Measurements from ENCODE around the gene TOR3A.

The TOR3A gene

DNA sequence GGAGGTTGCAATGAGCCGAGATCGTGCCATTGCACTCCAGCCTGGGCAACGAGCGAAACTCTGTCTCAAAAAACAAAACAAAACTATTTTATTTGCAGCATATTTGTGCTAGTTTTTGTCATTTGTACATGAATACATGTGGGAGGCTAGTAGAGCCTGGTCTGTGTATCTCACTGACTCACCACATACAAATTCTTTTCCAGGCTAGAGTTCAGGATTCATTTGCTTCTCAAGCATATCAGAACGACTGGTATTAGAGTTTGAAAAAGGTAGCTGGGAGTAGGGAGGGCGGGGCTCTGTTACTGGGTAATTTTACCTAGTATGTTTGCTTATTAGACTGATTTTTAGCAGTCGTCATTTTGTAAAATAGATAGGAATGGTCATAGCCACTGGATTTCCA lies 4.5 kb upstream of the TOR3A start:
- no peak for DNase-seq

DNA sequence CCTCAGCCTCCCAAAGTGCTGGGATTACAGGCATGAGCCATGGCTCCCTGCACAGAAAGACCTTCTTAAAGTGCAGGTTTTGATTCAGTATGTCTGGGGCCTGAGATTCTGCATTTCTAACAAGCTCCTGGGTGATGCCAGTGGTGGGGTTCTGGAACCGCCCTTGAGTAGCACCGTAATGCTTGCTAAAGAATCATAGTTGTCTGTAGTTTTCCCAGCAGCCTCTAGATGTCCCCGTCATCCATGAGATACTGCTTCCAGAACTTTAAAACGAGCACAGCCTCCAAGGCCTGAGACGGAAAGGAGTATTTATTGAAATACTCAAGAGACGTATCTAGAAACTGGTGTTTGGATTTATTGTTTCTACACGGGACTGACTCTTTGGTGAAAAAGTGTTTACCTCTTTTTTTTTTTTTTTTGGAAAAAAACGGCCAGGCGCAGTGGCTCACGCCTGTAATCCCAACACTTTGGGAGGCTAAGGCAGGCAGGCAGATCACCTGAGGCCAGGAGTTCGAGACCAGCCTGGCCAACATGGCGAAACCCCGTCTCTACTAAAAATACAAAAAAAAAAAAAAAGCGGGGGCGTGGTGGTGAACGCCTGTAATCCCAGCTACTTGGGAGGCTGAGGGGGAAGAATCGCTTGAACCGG lies 2.6 kb upstream of the TOR3A start:
- peak; percentile 91 to 97 for DNase-seq

DNA sequence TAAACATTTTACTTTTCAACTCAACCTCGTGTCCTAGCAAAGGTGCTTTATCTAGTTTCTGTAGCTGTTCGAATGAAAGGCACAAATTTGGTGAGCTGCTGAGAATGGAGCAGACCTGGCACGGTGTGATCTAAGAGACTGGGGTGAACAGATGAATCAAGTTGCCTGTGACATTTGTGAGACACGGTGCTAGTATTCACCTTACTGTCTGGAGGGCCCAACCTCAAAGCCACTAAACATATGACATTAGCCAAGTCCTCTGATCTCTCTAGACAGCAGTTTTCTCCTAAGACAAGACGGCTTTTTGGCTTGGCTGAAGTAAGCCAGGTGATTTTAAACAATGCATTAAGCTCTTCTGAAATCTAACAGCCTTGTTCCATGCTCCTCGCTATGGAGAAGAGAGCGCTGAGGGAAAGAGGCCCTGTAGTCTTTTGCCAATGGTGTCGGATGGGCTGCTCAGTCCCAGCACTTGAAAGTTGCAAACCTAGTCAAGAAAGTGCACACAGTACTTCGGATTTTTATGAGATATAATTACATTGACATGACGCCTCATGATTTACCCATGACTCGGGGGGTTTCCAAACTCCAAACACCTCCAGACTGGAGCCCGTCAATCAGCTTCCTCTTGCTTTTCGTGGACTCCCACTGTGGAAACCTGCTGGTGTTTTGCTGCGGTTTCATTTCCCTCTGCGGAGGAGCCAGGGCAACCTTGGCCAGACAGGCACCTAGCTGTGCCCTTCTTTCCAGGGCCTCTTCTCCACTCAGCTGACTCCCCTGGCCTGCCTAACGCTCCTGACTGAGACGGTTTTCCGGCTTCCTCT lies 794 bp upstream of the TOR3A start:
- peak in 1 of 2 experiments; percentile 65 for DNase-seq

DNA sequence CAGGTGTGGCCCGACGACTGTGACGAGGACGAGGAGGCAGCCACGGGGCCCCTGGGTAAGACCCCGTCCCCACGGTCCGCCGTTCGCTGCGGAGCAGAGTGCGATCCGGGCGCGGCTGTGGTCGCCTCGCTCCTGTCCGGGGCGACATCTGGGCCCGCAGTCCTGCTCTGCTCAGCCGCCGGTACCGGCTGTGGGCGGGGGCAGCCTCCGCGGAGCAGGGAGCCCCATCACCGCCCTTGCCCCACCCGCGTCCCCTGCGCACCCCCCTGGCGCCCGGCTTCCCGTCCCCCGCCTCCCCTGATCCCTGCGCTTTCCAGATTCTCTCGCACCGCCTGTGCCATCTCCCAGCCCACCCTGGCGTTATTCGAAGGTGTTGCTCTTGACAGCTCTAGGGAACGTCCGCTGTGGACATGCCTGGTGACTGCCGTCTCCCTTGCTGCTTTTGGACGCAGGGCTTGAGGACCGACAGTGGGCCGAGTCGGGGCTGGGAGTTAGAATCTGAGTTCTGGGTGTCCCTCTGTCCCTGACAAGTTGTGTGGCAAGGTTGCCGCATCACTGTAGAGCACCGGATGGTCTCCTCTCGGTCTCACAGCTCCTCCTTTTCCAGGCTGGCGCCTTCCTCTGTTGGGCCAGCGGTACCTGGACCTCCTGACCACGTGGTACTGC lies 596 bp downstream of the TOR3A start:
- peak; percentile 73 to 96 for DNase-seq

DNA sequence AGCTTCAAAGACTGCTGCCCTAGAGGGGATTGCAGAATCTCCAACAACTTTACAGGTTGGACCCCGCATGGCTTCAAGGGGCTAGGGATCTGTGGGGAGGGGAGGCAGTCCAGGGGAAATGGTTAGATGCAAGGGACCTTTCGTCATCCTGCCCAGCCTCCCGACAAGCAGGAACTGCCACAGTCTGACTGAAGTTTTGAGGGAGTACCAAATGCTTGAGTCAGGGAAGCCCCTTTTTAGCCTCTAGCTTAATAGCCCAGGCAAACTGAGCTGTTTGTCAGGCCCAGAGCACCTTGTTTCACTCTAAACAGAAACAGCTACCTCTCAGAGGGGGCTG lies 1.1 kb downstream of the TOR3A start:
- DNase-seq: no peak

DNA sequence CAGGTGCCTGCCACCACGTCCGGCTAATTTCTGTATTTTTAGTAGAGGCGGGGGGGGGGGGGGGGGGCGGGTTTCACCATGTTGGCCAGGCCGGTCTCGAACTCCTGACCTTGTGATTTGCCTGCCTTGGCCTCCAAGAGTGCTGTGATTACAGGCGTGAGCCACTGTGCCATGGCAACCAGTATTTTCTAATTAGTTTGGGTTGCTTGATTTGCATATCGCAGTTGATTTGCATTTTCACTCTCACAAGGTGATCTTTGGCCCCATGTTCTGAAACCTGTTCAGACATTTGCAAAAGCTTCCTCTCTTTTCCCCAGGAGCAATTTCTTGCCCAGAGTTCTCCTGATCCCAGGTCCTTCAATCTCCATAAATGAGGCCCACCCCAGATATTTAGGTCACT lies 1.7 kb downstream of the TOR3A start:
- peak; percentile 99 to 100 for DNase-seq

DNA sequence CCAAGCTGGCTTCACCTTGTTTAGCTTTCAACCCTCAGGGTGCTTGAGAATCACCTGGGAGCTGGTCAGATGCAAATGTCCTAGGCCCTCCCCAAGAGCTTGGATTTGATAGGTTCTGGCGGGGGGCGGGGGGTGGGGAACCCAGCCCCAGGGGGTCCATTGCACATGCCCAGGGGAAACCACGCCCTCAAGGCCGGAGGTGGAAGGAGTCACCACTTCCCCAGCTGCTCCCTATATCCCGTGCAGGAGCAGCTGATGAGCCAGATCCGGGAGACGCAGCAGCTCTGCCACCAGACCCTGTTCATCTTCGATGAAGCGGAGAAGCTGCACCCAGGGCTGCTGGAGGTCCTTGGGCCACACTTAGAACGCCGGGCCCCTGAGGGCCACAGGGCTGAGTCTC lies 5.8 kb downstream of the TOR3A start:
- DNase-seq: peak; percentile 99 to 100

DNA sequence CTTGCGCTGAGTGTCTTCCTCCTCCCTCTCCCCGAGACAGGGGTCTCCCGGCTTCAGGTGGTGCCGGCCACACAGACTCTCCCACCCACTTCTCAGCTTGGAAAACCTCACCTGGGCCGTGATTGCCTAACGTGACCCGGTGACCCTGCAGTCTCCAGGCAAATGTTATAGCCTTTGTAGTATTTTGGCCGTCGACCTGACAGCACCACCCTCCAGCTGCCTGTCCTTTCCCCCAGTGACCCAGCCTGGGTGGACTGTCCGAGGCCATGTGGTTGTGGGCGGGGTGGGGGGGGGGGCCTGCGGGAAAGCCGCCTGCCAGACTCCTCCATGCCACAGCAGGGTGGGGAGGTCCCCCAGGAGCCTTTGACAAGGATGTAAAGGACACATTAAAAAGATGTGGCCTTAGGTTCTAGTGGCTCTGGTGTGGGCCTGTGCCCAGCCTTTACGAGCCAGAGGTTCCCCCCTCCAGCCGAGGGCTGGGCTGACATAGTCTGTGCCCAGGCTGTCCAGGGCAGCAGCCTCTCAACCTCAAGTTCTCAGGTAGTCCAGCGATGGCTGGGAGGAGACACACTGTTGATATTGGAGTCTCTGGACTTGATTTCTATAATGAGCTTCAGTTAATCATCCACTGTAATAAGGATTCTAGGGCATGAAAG lies 8.1 kb downstream of the TOR3A start:
- no peak for DNase-seq

DNA sequence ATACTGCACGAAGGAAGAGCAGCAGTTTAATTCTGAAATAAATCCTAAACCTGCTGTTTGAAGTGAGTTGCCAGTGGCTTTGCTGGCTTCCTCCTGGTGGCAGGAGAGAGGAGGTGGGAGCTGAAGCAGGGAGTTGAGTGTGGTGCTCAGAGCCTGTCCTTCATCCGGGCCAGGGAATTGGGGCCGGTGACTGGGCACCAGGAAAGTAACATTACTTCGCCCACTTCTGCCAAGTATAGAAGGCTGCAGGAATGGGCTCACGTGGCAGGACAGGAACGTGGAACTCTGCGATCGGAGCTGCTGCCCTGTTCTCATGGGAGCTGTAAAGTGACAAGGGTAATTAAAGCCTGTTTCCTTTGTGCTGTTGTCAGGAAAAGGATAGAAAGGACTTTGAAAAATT lies 8.7 kb downstream of the TOR3A start:
- no peak for DNase-seq

DNA sequence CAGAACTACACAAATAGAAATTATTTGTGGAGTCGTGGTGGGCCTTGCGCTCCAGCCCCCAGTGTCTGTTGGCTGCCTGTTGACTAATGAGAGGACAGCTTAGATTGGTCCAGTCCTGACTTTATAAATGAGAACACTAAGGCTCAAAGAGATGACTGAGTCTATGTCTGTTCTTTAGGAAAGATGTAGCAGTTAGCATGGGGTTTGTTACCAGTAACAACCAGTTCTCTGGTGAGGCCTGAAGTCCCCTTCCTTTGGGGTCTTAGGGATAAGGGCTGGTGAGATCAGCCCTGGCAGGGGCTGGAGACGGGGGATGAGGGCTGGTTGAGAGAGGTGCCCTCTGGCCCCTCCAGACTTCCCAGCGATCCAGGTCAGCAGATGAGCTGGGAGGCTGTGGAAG lies 9.1 kb downstream of the TOR3A start:
- DNase-seq: no peak

DNA sequence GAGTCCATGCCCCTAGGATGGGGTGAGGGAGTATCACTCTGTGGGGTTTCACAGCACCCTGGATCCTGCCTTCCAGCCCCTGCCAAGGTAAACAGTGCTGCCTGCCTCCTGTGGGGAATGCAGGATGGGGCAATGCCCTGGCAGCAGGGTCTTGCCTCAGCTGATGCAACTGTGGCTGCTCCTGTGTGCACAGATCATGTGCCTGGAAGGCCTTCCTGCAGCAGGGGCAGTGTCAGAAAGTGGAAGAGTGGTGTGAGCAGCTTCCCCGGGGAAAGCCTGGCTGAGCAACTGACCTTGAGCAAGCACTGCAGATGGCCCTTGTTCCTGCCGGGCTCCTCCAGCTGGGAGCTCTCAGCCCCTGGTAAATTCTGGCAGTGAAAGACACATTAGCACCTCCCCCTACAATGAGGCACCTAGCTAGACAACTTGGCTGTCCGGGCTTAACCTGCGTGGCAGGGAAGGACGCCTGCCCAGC lies 9.9 kb downstream of the TOR3A start:
- DNase-seq: no peak

DNA sequence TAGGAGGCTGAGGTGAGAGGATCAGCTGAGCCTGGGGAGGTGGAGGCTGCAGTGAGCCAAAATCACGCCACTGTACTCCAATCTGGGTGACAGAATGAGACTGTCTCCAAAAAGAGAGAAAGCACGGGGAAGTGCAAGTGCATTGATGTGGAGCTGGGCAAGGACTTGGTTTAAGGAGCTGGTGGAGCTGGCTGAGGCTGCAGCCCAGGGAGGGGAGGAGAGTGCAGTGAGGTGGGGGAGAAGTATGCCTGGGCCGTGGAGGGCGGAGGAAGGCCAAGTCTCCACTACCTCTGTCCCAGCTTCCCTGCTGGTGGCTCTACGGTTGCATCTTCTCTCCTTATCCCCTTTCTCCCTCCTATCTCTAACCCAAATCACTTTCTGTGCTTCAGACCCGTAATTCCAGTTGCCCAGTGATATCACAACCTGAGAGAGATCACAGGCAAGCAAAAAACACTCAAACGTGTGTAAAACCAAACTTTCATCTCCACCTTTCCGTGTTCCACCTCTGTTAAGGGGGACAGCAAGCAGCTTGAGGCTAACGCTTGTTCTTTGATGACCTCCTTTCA lies 11.1 kb downstream of the TOR3A start:
- DNase-seq: no peak

DNA sequence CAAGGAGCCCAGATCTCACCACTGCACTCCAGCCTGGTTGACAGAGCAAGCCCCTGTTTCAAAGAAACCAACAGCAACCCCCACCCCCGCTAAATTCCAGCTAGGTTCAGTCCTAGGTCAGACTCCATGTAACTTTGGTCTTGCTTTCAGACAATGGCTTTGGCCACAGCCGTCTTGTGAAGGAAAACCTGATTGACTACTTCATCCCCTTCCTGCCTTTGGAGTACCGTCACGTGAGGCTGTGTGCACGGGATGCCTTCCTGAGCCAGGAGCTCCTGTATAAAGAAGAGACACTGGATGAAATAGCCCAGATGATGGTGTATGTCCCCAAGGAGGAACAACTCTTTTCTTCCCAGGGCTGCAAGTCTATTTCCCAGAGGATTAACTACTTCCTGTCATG lies 12.9 kb downstream of the TOR3A start:
- DNase-seq: no peak

DNA sequence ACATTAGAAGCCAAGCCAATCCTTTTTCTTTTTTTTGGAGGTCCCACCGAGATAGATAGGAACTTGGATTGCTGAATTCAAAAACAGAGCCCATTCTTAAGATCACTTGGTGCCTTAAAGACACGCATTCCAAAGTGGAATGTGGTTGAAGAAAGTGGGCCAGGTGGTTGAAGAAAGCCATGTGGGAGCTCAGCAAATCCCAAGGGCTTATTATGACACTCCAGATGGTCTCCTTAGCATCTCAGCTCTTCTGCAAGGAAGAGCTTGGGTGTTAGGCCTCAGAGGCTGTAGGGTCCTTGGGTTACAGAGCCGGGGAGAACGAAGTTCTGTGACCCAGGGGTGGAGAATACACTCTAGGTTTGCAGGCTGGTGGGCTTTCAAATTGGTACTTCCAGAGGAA lies 13.5 kb downstream of the TOR3A start:
- DNase-seq: no peak

DNA sequence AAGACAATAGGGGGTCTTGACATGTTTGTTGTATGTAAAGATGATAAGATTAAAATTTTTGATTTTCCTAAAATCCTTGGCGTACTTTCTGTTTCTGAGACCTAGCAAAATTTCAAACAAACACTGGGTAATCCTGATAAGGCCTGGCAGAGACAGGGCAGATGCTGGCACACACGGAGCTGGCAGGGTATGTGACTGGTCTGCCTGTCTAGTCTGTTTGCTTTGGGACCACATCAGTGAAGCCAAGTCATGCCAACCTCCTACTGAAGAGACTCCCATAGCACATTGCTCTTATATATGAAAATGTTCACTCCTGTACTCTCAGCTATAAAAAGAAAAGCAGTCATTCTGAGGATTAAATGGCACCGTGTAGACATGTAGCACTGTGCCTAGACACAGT lies 14.1 kb downstream of the TOR3A start:
- no peak for DNase-seq

DNA sequence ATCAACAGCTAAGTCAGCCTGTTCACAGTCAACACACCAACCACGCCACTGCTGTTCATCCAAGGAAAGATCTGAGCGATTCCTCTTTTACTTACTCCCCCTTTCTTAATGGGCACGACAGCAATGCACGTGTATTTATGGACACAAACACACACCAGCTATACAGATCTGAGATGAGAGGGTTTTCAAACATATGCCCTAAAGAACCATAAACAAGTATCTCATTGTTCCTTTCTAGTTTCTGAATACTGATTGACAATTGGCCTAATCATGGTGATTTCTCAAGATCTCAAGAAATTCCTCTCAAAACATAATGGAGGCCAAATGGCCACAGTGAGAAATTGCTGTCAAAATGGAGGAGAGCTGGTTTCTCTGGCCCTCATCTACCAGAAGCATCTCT lies 18.0 kb downstream of the TOR3A start:
- DNase-seq: no peak

DNA sequence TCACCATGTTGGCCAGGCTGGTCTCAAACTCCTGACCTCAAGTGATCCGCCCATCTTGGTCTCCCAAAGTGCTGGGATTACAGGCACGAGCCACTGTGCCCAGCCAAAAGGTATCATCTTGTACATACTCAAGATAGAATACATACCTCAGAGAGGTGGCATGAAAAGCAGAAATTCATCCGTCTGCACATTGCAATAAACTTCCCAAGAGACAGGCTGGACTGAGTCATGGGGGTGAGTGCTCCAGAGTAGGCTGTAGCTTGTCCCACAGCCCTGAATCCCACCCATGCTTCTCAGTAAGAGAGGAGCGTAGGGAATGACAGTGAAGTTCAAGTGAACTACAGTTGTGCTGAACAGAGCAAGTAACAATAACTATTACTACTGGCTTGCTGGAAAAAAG lies 19.7 kb downstream of the TOR3A start:
- no peak for DNase-seq

DNA sequence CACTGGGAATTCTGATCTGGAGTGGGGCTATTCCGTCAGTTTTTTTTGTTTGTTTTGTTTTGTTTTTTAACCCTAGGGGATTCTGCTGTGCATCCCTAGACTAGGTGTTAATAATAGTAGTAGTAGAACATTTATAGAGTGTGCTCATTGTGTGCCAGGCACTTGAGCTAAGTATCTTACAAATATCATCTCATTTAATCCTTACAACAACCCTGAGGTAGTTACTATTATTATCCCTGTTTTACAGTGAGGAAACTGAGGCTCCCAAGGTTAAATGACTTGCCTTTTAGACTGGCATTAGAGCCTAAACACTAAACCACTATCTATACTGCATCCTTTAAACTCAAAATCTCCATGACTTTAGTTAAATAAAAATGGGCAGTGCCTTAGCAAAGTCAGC lies 22.1 kb downstream of the TOR3A start:
- DNase-seq: no peak

DNA sequence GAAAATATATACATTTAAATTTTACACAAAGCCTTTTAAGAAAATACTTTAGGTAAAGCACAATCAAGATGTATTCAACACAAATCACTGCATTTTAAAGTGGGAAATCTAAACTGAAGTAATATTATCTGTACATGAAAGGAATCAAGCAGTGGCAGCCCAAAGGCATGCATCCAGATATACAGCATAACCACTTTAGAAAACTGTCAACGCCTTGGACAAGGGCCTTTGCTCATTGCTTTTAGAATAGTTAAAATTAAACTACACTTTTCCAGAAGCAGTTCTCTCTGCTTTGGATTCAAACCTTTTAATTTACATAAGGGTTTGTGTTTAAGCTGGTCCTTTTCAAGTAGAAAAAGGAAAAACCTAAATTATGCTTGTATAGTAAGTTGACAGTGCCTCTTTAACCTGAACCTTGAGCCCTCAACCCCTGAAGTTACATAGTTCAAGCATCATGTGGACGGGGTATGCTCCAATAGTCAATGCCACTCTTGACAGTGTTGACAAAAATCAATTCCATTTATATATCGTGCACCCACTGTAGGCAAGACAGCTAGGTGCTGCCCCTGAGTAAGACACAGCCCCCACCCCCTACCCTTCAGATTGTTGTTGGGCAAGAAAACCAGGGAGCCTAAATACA lies 22.9 kb downstream of the TOR3A start:
- no peak for DNase-seq

DNA sequence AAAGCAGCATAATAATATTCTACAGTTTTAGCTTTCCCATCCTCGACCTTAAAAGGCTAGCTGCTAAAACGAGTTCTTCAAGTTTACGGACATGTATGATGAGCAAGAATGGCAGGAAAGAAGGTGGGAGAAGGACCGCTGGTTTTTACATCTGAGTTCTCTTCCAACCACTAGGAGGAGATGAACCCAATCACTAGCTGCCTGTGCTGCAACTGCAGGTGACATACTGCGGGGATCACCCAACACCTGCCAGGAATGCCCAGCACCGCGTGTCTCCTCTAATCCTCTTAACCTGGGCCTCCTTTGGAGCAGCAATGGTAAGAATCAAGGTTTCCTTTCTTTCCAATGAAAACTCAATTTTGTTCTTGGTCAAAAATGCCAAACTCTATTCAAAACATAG lies 23.5 kb downstream of the TOR3A start:
- peak; percentile 88 to 93 for DNase-seq

DNA sequence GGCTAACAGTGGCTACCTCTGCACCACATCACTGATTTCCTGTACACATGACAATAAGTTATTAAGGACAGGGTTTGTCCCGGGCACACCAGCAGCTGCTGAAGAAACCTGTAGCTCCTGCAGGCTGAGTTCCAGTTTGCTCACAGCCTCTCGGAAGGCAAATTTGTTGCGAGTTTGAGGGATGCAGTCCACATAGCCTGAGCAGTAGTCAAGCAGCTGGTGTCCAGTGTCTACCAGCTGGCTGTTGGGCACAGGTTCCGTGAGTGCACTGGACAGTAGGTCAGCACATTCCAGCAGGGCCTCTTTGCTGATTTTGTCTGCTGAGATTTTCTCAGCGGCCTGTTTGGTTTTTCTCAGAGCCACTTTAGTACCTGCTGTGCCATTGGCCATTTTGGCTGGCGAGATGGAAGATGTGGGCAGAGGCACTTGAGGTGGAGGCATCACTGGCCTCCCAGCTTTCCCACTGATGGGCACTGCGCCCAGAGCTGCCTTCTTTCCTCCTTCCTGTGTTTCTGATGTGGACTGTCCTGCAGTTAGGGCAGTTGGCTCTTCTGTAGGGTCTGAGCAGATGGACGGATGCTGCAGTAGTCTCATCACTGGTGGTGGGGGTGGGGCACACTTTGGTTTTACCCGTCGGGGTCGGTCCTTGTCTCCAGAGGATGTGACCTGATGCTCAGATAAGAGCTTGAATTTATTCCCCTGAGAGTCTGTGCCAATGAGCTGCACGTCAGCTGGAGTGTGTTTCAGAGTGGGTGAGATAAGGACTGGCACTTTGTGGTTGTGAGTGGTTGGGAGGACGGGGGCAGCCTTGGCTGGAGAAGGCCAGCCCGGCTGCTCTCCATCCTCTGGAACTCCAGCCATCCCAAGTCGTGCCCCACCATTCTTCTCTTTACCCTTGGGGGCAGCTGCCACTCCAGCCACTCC lies 26.1 kb downstream of the TOR3A start:
- DNase-seq: no peak

DNA sequence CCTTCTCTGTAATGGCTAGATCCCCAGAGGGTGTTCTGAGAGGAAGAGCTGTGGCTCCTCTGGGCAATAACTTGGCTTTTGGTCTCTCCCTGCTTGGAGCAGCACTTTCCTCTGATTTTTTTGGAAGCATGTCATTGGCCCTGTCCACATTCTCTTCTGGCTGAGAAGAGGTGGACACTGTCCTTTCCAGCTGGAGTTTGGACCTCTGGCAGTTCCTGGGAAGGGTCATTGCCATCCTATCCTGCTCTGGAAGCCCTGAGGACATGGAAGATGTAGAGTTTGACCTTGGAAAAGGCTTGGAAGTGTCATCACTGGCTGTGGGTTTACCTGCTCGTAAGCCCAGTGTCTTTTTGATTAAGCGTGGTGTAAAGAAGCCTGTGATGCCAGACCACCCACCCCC lies 26.8 kb downstream of the TOR3A start:
- DNase-seq: no peak
